ENCODE measurements around the gene EHMT2.

EHMT2 gene

GRCh38 chr6:31888276-31889258 lies 8.9 kb downstream of the EHMT2 start:
- no peak for TF ChIP-seq POLR2A (IDR thresholded peaks at IDR 0.05; ENCODE audit: low read depth, low read length)
- FAIRE-seq = no peak
- no peak for DNase-seq (ENCODE audit: insufficient read length, low spot score)

- TF ChIP-seq POLR2A (IDR thresholded peaks at IDR 0.05; ENCODE audit: low read depth, low read length) = no peak
- FAIRE-seq (no peak), DNase-seq (ENCODE audit: insufficient read length, low spot score) (no peak)
These were observed 10.1 kb downstream of the EHMT2 start for GRCh38 chr6:31887173-31888007.

- no peak for TF ChIP-seq POLR2A (IDR thresholded peaks at IDR 0.05; ENCODE audit: low read depth, low read length)
- FAIRE-seq = no peak
These were observed 10.9 kb downstream of the EHMT2 start for GRCh38 chr6:31886541-31886991.

GRCh38 chr6:31884528-31885035 lies 12.9 kb downstream of the EHMT2 start:
- no peak for FAIRE-seq
- no peak for TF ChIP-seq POLR2A (IDR thresholded peaks at IDR 0.05; ENCODE audit: low read depth, low read length)

More at GRCh38 chr6:31886541-31886991, 10.9 kb downstream of the EHMT2 start:
- no peak for DNase-seq (ENCODE audit: insufficient read length, low spot score)

GRCh38 chr6:31883676-31884075 lies 13.8 kb downstream of the EHMT2 start:
- no peak for TF ChIP-seq POLR2A (IDR thresholded peaks at IDR 0.05; ENCODE audit: low read depth, low read length)
- FAIRE-seq (no peak), DNase-seq (ENCODE audit: insufficient read length, low spot score) (no peak)

More at GRCh38 chr6:31884528-31885035, 12.9 kb downstream of the EHMT2 start:
- DNase-seq (ENCODE audit: insufficient read length, low spot score) = no peak

- no peak for FAIRE-seq
- peak; percentile 70 for DNase-seq (ENCODE audit: insufficient read length, low spot score)
- TF ChIP-seq POLR2A (IDR thresholded peaks at IDR 0.05; ENCODE audit: low read depth, low read length) = no peak
These were observed 15.2 kb downstream of the EHMT2 start for GRCh38 chr6:31882344-31882743.

- no peak for TF ChIP-seq POLR2A (IDR thresholded peaks at IDR 0.05; ENCODE audit: low read depth, low read length)
- FAIRE-seq (no peak), DNase-seq (ENCODE audit: insufficient read length, low spot score) (no peak)
These were observed 16.2 kb downstream of the EHMT2 start for GRCh38 chr6:31881136-31881859.

- no peak for TF ChIP-seq POLR2A (IDR thresholded peaks at IDR 0.05; ENCODE audit: low read depth, low read length)
These were observed 16.9 kb downstream of the EHMT2 start for GRCh38 chr6:31880616-31881015.

GRCh38 chr6:31879901-31880300 lies 17.6 kb downstream of the EHMT2 start:
- FAIRE-seq (no peak), DNase-seq (ENCODE audit: insufficient read length, low spot score) (no peak)
- no peak for TF ChIP-seq POLR2A (IDR thresholded peaks at IDR 0.05; ENCODE audit: low read depth, low read length)

More at GRCh38 chr6:31880616-31881015, 16.9 kb downstream of the EHMT2 start:
- FAIRE-seq (no peak), DNase-seq (ENCODE audit: insufficient read length, low spot score) (no peak)

- FAIRE-seq = no peak
- TF ChIP-seq POLR2A (IDR thresholded peaks at IDR 0.05; ENCODE audit: low read depth, low read length) = no peak
- no peak for DNase-seq (ENCODE audit: insufficient read length, low spot score)
These were observed 18.4 kb downstream of the EHMT2 start for GRCh38 chr6:31879143-31879542.

GRCh38 chr6:31878726-31879125 lies 18.8 kb downstream of the EHMT2 start, which contains the start of gene SLC44A4:
Gene SLC44A4, minus strand, starts transcription at chr6:31878997. Its CDS starts 17 bp downstream, at chr6:31878980.
- FAIRE-seq = no peak
- no peak for TF ChIP-seq POLR2A (IDR thresholded peaks at IDR 0.05; ENCODE audit: low read depth, low read length)
- no peak for DNase-seq (ENCODE audit: insufficient read length, low spot score)

GRCh38 chr6:31878222-31878621 lies 19.3 kb downstream of the EHMT2 start:
- TF ChIP-seq POLR2A (IDR thresholded peaks at IDR 0.05; ENCODE audit: low read depth, low read length) = no peak
- FAIRE-seq (no peak), DNase-seq (ENCODE audit: insufficient read length, low spot score) (no peak)

GRCh38 chr6:31877651-31878161 lies 19.8 kb downstream of the EHMT2 start:
- no peak for TF ChIP-seq POLR2A (IDR thresholded peaks at IDR 0.05; ENCODE audit: low read depth, low read length)
- no peak for DNase-seq (ENCODE audit: insufficient read length, low spot score)
- FAIRE-seq = no peak
